G401 (cell line): ENCODE data around the gene GNG3. TPM values are rescaled to one million over a fixed set of nuclear protein-coding genes. Genes with fewer than 3 reads are reported as not detected.
"Not testable (repeated sequence)": the region's sequence is repeated elsewhere in the genome, so short reads cannot be mapped to it uniquely, and the experiment has no call there.

Experiments
- DNase-seq: peaks from one replicate; pipeline ENCODE4 v3.0.0-alpha.2; 2015; ENCODE audit warnings: low spot score
- in situ Hi-C: cut with HindIII; loops from 2 replicates; pipeline ENCODE4 v1.10.0; 2016; ENCODE audit warnings: low sequenced_read_pairs, mixed read lengths
- total RNA-seq: library from RNA; depleted of rRNA; stranded (reverse); fragments of >200 nt; shearing (Covaris generic); gene quantifications from 2 replicates; pipeline ENCODE4 v1.2.3, GENCODE V29; 2014; rRNA removed

GNG3 gene
- total RNA-seq: 0.14 TPM in 1 of 2 replicates, not detected in the other

- peak; percentile 99 for DNase-seq
- in situ Hi-C loops: no loop called here
These were observed at the start of gene GNG3, which contains the start of gene BSCL2 for GRCh38 chr11:62707277-62707861. TSS of gene GNG3 (plus strand) at chr11:62707676. CDS start at chr11:62708296, 620 bp downstream. TSS of gene BSCL2 (minus strand) at chr11:62707424. CDS start at chr11:62707195, 229 bp downstream.

- peak; percentile 71 for DNase-seq
- in situ Hi-C loops: no loop called here
These were observed 42.9 kb upstream of the GNG3 start for GRCh38 chr11:62664405-62665074.

GRCh38 chr11:62665075-62665598 lies 42.3 kb upstream of the GNG3 start, which contains the start of the genes C11orf98 and CSKMT:
TSS of gene C11orf98 (minus strand) at chr11:62665210. CDS start at chr11:62665169, 41 bp downstream.
TSS of gene CSKMT (plus strand) at chr11:62665312. CDS start at chr11:62665880, 568 bp downstream.
- in situ Hi-C loops: no loop called here
- DNase-seq: peak; percentile 95

GRCh38 chr11:62665599-62666258 lies 41.7 kb upstream of the GNG3 start:
- DNase-seq: peak; percentile 71
- in situ Hi-C loops: no loop called here

GRCh38 chr11:62666259-62666926 lies 41.1 kb upstream of the GNG3 start:
- in situ Hi-C loops: no loop called here
- DNase-seq: no peak

GRCh38 chr11:62667460-62667859 lies 40.0 kb upstream of the GNG3 start:
- in situ Hi-C loops: no loop called here
- no peak for DNase-seq

- in situ Hi-C loops: loop anchor here (5.0 kb wide), 2 partner anchors 43 to 72 kb away; no protein-coding TSS in a partner anchor
- DNase-seq: no peak
These were observed 37.9 kb upstream of the GNG3 start for GRCh38 chr11:62669420-62670161.

- no peak for DNase-seq
- in situ Hi-C loops: loop anchor here (5.0 kb wide), 2 partner anchors 41 to 74 kb away; no protein-coding TSS in a partner anchor
These were observed 36.3 kb upstream of the GNG3 start for GRCh38 chr11:62671236-62671607.

- DNase-seq: peak; percentile 93
- in situ Hi-C loops: loop anchor here (5.0 kb wide), 2 partner anchors 41 to 74 kb away; no protein-coding TSS in a partner anchor
These were observed 35.7 kb upstream of the GNG3 start, which contains the start of the genes LBHD1 and UQCC3 for GRCh38 chr11:62671608-62672389. TSS of gene LBHD1 (minus strand) at chr11:62672267. CDS start at chr11:62670031, 2,236 bp downstream. TSS of gene UQCC3 (plus strand) at chr11:62671673. CDS start at chr11:62671746, 73 bp downstream.

- DNase-seq: no peak
- in situ Hi-C loops: loop anchor here (5.0 kb wide), 2 partner anchors 39 to 76 kb away; no protein-coding TSS in a partner anchor
These were observed 34.3 kb upstream of the GNG3 start for GRCh38 chr11:62673196-62673525.

GRCh38 chr11:62675415-62675814 lies 32.1 kb upstream of the GNG3 start:
- in situ Hi-C loops, DNase-seq: not testable (repeated sequence)

GRCh38 chr11:62676698-62677097 lies 30.8 kb upstream of the GNG3 start:
- no peak for DNase-seq
- in situ Hi-C loops: no loop called here

- in situ Hi-C loops: no loop called here
- DNase-seq: no peak
These were observed 30.3 kb upstream of the GNG3 start for GRCh38 chr11:62677156-62677555.

GRCh38 chr11:62677714-62678113 lies 29.8 kb upstream of the GNG3 start:
- no peak for DNase-seq
- in situ Hi-C loops: no loop called here

- in situ Hi-C loops: no loop called here
- DNase-seq: no peak
These were observed 29.1 kb upstream of the GNG3 start for GRCh38 chr11:62678433-62678769.

GRCh38 chr11:62678770-62679696 lies 28.4 kb upstream of the GNG3 start, which contains the start of gene UBXN1:
TSS of gene UBXN1 (minus strand) at chr11:62679073. CDS start at chr11:62678923, 150 bp downstream.
- in situ Hi-C loops: no loop called here
- DNase-seq: peak; percentile 89
